Measurements from ENCODE around the gene NPAS3. TPM values are rescaled to one million over a fixed set of nuclear protein-coding genes. Genes with fewer than 3 reads are reported as not detected.

The NPAS3 gene
- total RNA-seq, 4 donors from 2014 or later, result 0.19 to 2.1 (median 1.7) TPM; not detected in 1

DNA sequence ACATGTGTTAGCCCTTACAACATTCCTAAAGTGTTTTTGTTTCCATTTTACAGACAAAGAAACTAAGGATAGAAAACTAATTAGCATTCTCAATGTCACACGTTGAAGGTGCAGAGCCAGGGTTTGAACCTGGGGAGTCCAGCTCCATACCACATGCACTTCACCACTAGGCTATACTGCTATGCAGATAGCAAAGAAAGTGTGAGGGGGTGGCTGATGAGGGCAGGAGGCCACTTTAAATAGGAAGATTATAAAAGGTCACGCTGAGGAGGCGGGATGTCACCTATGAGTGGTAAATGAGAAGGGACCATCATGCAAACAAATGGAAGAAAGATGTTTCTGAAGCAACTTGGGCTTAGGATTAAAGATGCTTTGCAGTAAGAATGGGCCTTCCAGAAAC, 798.3 kb downstream of the NPAS3 start:
- Histone ChIP-seq H3K4me3 (no peak overlapping the region), H3K27ac (no peak overlapping the region), H3K27me3 (no peaks in the 10 kb centered on the region), H3K4me1 (no peaks in the 10 kb centered on the region), H3K36me3 (no peaks in the 10 kb centered on the region), H3K9me3 (no peaks in the 10 kb centered on the region)
- DNase-seq, result no peak
- TF ChIP-seq, protein P1, sequence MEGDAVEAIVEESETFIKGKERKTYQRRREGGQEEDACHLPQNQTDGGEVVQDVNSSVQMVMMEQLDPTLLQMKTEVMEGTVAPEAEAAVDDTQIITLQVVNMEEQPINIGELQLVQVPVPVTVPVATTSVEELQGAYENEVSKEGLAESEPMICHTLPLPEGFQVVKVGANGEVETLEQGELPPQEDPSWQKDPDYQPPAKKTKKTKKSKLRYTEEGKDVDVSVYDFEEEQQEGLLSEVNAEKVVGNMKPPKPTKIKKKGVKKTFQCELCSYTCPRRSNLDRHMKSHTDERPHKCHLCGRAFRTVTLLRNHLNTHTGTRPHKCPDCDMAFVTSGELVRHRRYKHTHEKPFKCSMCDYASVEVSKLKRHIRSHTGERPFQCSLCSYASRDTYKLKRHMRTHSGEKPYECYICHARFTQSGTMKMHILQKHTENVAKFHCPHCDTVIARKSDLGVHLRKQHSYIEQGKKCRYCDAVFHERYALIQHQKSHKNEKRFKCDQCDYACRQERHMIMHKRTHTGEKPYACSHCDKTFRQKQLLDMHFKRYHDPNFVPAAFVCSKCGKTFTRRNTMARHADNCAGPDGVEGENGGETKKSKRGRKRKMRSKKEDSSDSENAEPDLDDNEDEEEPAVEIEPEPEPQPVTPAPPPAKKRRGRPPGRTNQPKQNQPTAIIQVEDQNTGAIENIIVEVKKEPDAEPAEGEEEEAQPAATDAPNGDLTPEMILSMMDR (IDR thresholded peaks at IDR 0.05), result no peak
- no peak for TF ChIP-seq POLR2A (IDR thresholded peaks at IDR 0.05)

DNA sequence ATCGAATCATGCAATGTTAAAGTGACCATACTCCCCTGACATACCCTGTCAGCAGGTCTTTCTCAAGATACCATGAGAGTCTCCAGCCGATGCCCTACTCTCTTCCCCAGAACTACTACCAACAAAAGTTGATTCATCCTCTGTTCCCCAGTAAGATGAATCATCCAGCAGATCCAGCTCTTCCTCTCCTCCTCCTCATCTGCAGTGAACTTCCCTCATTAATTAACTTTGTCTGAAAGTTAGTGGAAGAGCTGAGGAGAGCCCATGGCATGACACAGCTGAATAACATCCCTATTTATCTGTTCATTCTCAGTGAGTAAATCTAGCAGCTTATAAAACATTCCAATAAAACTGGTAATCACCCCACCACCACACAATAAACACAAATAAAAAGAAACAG, 798.8 kb downstream of the NPAS3 start:
- DNase-seq, result no peak
- TF ChIP-seq, protein P1 (IDR thresholded peaks at IDR 0.05), result no peak
- TF ChIP-seq POLR2A (IDR thresholded peaks at IDR 0.05), result no peak
- H3K9me3 ChIP-seq, result peaks cover 0 to 2% (median 0%) of the 10 kb centered on the region in 4 donors
- no peak overlapping the region for H3K4me3 ChIP-seq
- H3K27ac ChIP-seq, result no peak overlapping the region
- H3K27me3 ChIP-seq, result no peaks in the 10 kb centered on the region
- no peaks in the 10 kb centered on the region for H3K36me3 ChIP-seq
- H3K4me1 ChIP-seq, result no peaks in the 10 kb centered on the region

GRCh38 chr14:33738029-33738428, 799.4 kb downstream of the NPAS3 start:
- no peaks in the 10 kb centered on the region for H3K27me3 ChIP-seq
- H3K4me1 ChIP-seq, result no peaks in the 10 kb centered on the region
- TF ChIP-seq, protein P1 (IDR thresholded peaks at IDR 0.05), result no peak
- TF ChIP-seq POLR2A (IDR thresholded peaks at IDR 0.05), result no peak
- H3K36me3 ChIP-seq, result no peaks in the 10 kb centered on the region
- peaks cover 0 to 5% (median 0%) of the 10 kb centered on the region in 4 donors for H3K9me3 ChIP-seq
- no peak for DNase-seq
- H3K27ac ChIP-seq, result no peak overlapping the region
- H3K4me3 ChIP-seq, result no peak overlapping the region

GRCh38 chr14:33738491-33738890, 799.8 kb downstream of the NPAS3 start:
- Histone ChIP-seq H3K4me3 (no peak overlapping the region), H3K27me3 (no peaks in the 10 kb centered on the region), H3K27ac (no peak overlapping the region), H3K36me3 (no peaks in the 10 kb centered on the region), H3K9me3 (peaks cover 0 to 5% (median 0%) of the 10 kb centered on the region in 4 donors), H3K4me1 (no peaks in the 10 kb centered on the region)
- no peak for DNase-seq
- TF ChIP-seq POLR2A (IDR thresholded peaks at IDR 0.05), result no peak
- TF ChIP-seq, protein P1 (IDR thresholded peaks at IDR 0.05), result no peak

GRCh38 chr14:33740531-33740930, 801.9 kb downstream of the NPAS3 start:
- no peak for DNase-seq
- Histone ChIP-seq H3K36me3 (no peaks in the 10 kb centered on the region), H3K4me1 (no peaks in the 10 kb centered on the region), H3K27me3 (no peaks in the 10 kb centered on the region), H3K9me3 (peaks cover 0 to 5% (median 0%) of the 10 kb centered on the region in 4 donors), H3K4me3 (no peak overlapping the region), H3K27ac (no peak overlapping the region)
- TF ChIP-seq POLR2A (IDR thresholded peaks at IDR 0.05), result no peak
- TF ChIP-seq, protein P1 (IDR thresholded peaks at IDR 0.05), result no peak

DNA sequence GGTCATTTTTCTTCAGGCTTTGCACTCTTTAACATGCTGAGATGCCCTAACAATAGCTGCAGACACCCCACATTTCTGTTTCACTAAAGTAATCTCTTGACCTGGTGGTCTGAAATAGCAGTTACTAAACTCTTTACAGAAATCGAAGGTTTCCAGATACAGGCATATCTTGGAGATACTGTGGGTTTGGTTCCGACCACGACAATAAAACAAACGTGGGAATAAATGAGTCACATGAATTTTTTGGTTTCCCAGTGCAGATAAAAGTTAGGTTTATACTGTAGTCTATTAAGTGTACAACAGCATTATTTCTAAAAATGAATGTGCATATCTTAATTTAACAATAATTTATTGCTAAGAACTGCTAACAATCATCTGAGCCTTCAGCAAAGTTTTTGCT, 803.5 kb downstream of the NPAS3 start:
- Histone ChIP-seq H3K27me3 (no peaks in the 10 kb centered on the region), H3K4me1 (no peaks in the 10 kb centered on the region), H3K4me3 (no peak overlapping the region), H3K36me3 (no peaks in the 10 kb centered on the region), H3K27ac (no peak overlapping the region), H3K9me3 (peaks cover 0 to 5% (median 0%) of the 10 kb centered on the region in 4 donors)
- no peak for DNase-seq
- TF ChIP-seq, protein P1 (IDR thresholded peaks at IDR 0.05), result no peak
- TF ChIP-seq POLR2A (IDR thresholded peaks at IDR 0.05), result no peak
